Measurements from ENCODE around the gene ETV4. TPM values are rescaled to one million over a fixed set of nuclear protein-coding genes. Genes with fewer than 3 reads are reported as not detected.

Gene ETV4
- total RNA-seq, 1 experiment from 2014 or later: 210 TPM

DNA sequence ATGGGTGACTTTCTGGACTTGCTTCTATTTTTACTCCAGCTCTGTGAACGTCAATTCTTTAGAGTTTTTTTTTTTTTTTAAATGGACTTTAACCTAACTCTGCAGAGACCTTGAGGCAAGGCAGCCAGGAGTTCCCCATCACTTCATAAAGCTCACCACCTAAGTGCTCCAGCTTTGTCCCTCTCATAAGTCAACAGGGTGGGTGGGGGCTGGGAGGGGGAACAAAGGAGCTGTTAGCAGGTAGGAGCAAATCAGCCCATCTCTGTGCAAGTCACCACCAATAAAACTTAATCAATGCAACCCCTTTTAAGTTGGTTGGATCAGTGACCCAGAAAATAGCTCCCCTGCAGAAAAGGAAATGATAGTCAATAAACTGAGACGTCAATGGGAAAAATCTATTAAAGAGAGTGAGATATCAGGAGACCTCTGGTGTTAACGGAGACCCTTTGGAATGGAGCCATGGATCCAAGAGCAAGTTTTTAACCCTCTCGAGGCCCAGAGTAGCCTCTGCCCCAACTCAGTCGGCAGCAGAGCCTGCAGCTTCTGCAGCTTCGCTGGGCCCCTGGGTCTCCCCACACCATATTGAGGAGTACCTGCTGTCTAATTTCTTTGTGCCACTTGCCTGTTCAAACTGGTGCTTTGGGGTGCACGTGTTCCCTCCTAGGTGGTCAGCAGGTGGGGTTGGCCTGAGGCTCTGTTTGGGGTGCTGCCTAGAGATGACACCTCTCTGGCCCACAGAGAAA, 27.6 kb upstream of the ETV4 start:
- no peak for DNase-seq (ENCODE audit: extremely low read depth, low read depth)

DNA sequence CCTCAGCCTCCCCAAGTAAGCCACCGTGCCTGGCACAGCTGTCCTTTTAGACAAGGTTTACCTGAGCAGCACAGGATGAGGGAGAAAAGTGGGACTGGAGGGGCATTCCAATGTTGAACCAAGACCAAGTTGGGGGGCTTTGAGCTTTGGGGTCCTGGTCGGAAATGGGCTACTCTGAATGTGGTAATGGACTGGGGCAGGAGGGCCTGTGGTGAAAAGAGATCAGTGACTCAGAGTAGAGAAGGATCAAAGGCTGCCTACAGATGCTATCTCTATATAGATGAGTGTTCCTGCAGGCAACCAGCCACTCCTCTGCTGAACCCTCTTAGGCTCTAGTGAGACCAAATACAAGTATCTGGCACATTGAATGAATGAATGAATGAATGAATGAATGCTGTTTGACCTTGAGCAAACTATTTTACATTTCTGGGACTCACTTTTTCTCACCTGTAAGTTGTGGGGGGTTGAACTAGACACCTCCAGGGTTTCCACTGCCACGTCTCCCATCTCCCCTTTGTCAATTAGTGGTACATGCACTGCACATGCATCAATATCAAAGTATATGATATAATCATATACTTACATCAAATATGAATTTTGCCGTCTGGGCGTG, 26.3 kb upstream of the ETV4 start:
- DNase-seq (ENCODE audit: extremely low read depth, low read depth): no peak

GRCh38 chr17:43570518-43570928, 24.4 kb upstream of the ETV4 start:
- DNase-seq (ENCODE audit: extremely low read depth, low read depth): no peak

- no peak for DNase-seq (ENCODE audit: extremely low read depth, low read depth)
Observed at GRCh38 chr17:43568506-43569082, 22.5 kb upstream of the ETV4 start.

DNA sequence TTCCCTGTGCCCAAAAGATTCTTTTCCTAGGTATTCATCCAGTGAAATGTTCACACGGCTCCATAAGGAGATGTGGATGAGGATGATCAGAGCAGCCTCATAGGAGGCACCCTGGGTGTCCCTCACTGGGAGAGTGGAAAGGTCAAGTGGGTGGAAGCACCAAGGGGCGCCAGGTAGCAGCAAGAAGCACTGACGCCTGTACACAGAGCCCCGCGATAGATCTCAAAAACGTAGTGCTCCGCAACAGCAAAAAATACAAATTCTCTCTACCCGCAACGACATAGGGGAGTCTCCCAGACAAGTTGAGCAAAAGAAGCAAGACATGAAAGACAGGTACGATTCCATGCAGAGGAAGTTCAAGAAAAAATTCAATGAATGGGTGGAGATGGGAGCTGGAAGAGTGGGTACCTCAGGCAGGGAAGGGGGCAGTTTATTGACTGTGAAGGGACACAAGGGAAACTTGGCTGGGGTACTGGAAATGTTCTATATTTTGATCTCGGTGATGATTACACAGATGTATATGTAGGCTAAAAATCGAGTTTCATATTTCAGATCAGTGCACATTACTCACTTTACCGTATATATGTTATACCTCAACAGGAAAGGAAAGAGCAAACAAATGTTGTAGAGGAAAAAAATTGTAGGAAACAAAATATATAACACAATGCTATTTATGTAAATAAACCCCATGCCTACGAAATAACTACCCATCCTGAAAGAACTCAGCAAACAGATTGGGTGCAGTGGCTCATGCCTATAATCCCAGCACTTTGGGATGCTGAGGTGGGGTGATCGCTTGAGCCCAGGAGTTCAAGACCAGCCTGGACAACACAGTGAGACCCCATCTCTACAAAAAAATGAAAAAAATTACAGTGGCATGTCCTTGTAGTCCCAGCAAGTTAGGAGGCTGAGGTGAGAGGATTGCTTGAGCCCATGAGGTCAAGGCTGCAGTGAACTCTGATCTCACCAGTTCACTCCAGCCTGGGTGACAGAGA, 17.8 kb upstream of the ETV4 start:
- DNase-seq (ENCODE audit: extremely low read depth, low read depth): no peak

DNA sequence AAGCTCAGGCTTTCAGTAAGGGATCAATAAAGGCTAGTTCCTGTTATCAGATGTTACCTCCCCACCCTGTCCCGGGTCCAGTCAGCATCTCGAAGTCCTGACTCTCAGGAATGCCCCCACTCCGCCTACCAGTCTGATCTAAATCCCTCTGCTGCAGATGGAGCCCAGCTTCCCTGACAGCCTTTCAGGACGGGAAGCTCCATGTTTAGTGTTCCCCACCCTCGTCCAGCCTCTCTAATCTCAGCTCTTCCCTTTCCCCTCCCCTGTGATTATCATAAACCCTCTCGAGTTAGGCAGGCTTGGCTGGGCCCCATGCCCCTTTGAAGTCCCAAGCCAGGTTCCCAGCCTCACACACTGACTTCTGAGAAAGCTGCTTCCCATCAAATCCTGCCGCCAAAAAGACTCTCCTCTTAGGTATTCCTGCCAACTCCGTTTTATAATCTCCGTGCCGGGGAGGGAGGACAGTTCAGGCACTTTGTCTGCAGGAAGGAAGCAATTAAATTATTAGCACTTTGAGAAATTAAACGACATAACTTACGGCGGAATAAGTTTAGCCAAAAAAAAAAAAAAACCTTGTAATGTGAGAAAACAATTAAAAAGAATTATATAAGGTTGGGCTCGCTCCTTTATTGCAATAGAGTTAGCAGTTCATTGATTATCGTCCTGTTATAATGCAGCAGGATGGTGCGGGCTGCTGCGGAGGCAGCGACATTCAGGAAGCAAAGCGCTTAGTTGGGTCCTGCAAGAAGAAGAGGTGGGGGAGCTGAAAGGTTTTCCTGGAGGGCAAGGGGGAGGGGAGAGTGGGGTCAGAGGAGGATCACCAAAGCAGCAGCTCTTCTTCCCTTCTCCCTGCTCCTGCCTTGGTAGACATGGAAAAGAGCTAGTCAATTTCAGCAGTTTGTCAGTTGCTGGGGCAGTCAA, 16.8 kb upstream of the ETV4 start:
- no peak for DNase-seq (ENCODE audit: extremely low read depth, low read depth)

GRCh38 chr17:43560461-43561427, 14.6 kb upstream of the ETV4 start:
- no peak for DNase-seq (ENCODE audit: extremely low read depth, low read depth)

DNA sequence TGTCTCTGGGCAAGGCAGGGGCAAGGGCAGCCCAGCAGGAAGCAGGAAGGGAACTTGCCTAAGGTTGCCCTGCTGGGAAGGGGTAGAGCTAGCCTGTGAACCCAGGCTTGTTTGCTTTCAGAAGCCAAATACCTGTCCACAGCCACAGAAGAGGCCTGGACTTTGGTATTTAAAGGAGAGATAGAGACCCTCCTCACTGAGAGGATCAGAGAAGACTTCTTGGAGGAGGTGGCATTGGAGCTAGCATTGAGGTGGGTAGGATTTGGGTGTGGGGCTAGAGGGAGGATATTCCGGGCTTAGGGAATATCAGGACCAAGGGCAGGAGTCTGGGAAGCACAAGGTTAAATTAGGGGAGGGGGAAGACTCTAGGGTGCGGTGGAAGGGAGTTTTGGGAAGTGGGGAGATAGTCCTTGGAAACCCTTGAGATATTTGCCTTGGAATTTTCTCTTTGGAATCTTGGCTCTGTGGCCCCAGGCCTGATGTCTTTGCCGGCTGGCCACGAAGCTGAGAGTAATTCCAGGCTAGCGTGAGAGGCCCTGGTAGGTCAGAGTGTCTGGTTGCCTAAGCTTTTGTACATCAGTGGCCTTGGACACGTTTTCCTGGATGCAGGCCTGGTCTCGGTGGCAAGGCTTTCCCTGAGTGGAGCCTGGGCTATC, 13.1 kb upstream of the ETV4 start:
- DNase-seq (ENCODE audit: extremely low read depth, low read depth): no peak

GRCh38 chr17:43558805-43559160, 12.6 kb upstream of the ETV4 start:
- DNase-seq (ENCODE audit: extremely low read depth, low read depth): no peak

GRCh38 chr17:43556292-43556691, 10.2 kb upstream of the ETV4 start:
- DNase-seq (ENCODE audit: extremely low read depth, low read depth): peak; percentile 93

- DNase-seq (ENCODE audit: extremely low read depth, low read depth): no peak
Observed at GRCh38 chr17:43554857-43555256, 8.7 kb upstream of the ETV4 start.

- DNase-seq (ENCODE audit: extremely low read depth, low read depth): no peak
Observed at GRCh38 chr17:43553573-43553972, 7.4 kb upstream of the ETV4 start.

GRCh38 chr17:43552229-43552837, 6.2 kb upstream of the ETV4 start:
- no peak for DNase-seq (ENCODE audit: extremely low read depth, low read depth)

DNA sequence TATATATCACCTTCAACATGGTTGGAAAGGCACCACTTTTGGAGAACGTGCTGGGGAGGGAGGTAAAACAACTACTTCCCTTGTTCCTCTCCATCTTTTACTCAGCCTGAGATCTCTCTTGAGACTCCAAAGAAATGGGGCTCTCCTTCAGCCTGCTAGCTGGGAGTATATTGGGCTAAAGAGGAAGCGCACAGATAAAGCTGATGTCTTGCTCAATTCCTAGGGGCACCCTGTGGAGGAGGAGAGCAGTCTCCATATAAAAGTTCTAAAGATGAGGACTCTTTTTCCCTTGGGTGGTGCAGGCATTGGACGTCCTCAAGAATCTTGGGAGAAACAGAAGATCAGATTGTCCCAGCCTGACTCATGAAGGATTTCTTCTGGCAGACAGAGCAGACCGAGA, 4.6 kb upstream of the ETV4 start:
- no peak for DNase-seq (ENCODE audit: extremely low read depth, low read depth)

- DNase-seq (ENCODE audit: extremely low read depth, low read depth): no peak
Observed at GRCh38 chr17:43549496-43549895, 3.4 kb upstream of the ETV4 start.

DNA sequence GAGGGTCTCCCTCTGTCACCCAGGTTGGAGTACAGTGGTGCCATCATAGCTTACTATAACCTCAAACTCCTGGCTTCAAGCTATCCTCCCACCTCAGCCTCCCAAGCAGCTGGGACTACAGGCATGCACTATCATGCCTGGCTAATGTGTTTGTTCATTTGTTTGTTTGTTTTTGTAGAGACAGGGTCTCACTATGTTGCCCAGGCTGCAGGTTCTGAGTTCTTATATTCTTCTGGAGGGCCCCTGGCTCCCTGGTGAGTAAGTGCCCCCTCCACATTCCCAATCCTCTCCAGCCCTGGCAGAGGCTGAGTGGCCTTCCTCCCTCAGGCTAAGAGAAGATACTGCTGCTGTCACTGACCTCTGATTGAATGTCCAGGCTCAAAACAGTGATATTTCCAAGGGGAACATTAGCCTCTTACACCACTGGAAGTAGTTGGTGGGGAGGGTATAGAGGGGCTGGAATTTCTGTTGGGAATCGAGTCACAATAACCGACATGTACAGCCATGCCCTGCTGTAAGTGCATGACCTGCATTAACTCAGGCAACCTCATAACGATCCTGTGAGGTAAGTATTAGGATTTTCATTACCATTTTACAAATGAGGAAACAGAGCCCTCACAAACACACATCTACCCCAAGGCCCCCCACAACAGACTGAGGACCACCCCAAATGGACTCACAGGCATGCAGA, 2.7 kb upstream of the ETV4 start:
- DNase-seq (ENCODE audit: extremely low read depth, low read depth): no peak

- no peak for DNase-seq (ENCODE audit: extremely low read depth, low read depth)
Observed at GRCh38 chr17:43547659-43548256, 1.6 kb upstream of the ETV4 start.

All from NCI-H460 (cell line).